DOHH2 (cell line): Measurements from ENCODE around the gene MAGI1.

Experiments used
- H3F3A ChIP-seq: fragments of 200-600 bp; sonication (generic), shearing (Covaris generic); 2 replicates; pipeline ENCODE4 v1.6.0; 2016; ENCODE audit warnings: antibody characterized with exemption, mild to moderate bottlenecking; ENCODE audit not compliant: control insufficient read depth, insufficient read depth
- H3K27ac ChIP-seq: fragments of 200-600 bp; sonication (generic); 2 replicates; pipeline ENCODE4 v1.5.1; 2014; ENCODE audit warnings: low read depth, mild to moderate bottlenecking, low read length, moderate library complexity
- H3K27me3 ChIP-seq: fragments of 200-600 bp; sonication (generic); 2 replicates; pipeline ENCODE4 v1.6.1; 2014; ENCODE audit warnings: mild to moderate bottlenecking, low read length, mixed read lengths; ENCODE audit not compliant: control insufficient read depth
- H3K36me3 ChIP-seq: fragments of 200-600 bp; sonication (generic); 2 replicates; pipeline ENCODE4 v1.6.1; 2014; ENCODE audit warnings: mild to moderate bottlenecking, low read length, moderate library complexity, mixed read lengths; ENCODE audit not compliant: control insufficient read depth
- H3K4me1 ChIP-seq: fragments of 200-600 bp; sonication (generic); 2 replicates; pipeline ENCODE4 v1.6.1; 2014; ENCODE audit warnings: mild to moderate bottlenecking, low read length, mixed read lengths; ENCODE audit not compliant: control insufficient read depth
- H3K4me2 ChIP-seq: fragments of 200-600 bp; sonication (generic); 2 replicates; pipeline ENCODE4 v1.6.0; 2014; ENCODE audit warnings: mild to moderate bottlenecking, low read length, moderate library complexity
- H3K4me3 ChIP-seq: fragments of 200-600 bp; sonication (generic); 2 replicates; pipeline ENCODE4 v1.5.1; 2014; ENCODE audit warnings: mild to moderate bottlenecking, low read length, mixed read lengths
- H3K79me2 ChIP-seq: fragments of 200-600 bp; sonication (generic); 2 replicates; pipeline ENCODE4 v1.6.1; 2014; ENCODE audit warnings: mild to moderate bottlenecking, low read length, mixed read lengths; ENCODE audit not compliant: control insufficient read depth
- H3K9me2 ChIP-seq: fragments of 200-600 bp; sonication (generic); replicated peaks from 2 replicates; pipeline ENCODE4 v1.6.1; 2014; ENCODE audit warnings: mild to moderate bottlenecking, low read length, mixed read lengths; ENCODE audit not compliant: control insufficient read depth
- H3K9me3 ChIP-seq: fragments of 200-600 bp; sonication (generic); 2 replicates; pipeline ENCODE4 v1.6.1; 2014; ENCODE audit warnings: antibody characterized with exemption, low read length, mixed read lengths; ENCODE audit not compliant: control insufficient read depth, insufficient read depth
- H4K20me1 ChIP-seq: fragments of 200-600 bp; sonication (generic); 2 replicates; pipeline ENCODE4 v1.6.0; 2014; ENCODE audit warnings: low read depth, mild to moderate bottlenecking, antibody characterized with exemption, low read length, moderate library complexity; ENCODE audit not compliant: control insufficient read depth, insufficient read depth
- CTCF ChIP-seq: fragments of 200-600 bp; sonication (generic); IDR thresholded peaks from one replicate; pipeline ENCODE4 v1.5.1; 2014; ENCODE audit warnings: antibody characterized with exemption, mild to moderate bottlenecking, low read depth, low read length; ENCODE audit not compliant: poor library complexity, severe bottlenecking
- EZH2phosphoT487 ChIP-seq: fragments of 200-600 bp; sonication (generic); IDR thresholded peaks from 2 replicates; pipeline ENCODE4 v1.6.1; 2017; ENCODE audit warnings: borderline replicate concordance, mild to moderate bottlenecking, antibody characterized with exemption, low read length, moderate library complexity, mixed read lengths

MAGI1 gene

GRCh38 chr3:65466300-65466988 is 572.3 kb downstream of the MAGI1 start:
- Histone ChIP-seq H3K4me2 (no peak overlapping the region), H3K79me2 (no peaks in the 10 kb centered on the region), H3K27ac (no peak overlapping the region), H3K36me3 (no peaks in the 10 kb centered on the region), H3K9me2 (no peaks in the 10 kb centered on the region; the same call in 1 of the 2 replicates), H3F3A (no peaks in the 10 kb centered on the region), H3K4me1 (no peaks in the 10 kb centered on the region), H4K20me1 (no peaks in the 10 kb centered on the region), H3K9me3 (no peaks in the 10 kb centered on the region), H3K27me3 (no peaks in the 10 kb centered on the region), H3K4me3 (no peak overlapping the region)
- no peak for TF ChIP-seq CTCF
- no peak for TF ChIP-seq EZH2phosphoT487

GRCh38 chr3:65449841-65450428 is 588.8 kb downstream of the MAGI1 start:
- Histone ChIP-seq H3K4me1 (no peaks in the 10 kb centered on the region), H3K4me3 (no peak overlapping the region), H3K79me2 (no peaks in the 10 kb centered on the region), H4K20me1 (no peaks in the 10 kb centered on the region), H3K9me3 (no peaks in the 10 kb centered on the region), H3K9me2 (no peaks in the 10 kb centered on the region), H3K27me3 (no peaks in the 10 kb centered on the region), H3F3A (no peaks in the 10 kb centered on the region), H3K4me2 (no peak overlapping the region), H3K36me3 (no peaks in the 10 kb centered on the region), H3K27ac (no peak overlapping the region)
- no peak for TF ChIP-seq CTCF
- TF ChIP-seq EZH2phosphoT487: no peak

- H3K4me3 ChIP-seq: no peak overlapping the region
- no peak overlapping the region for H3K4me2 ChIP-seq
These were observed 590.6 kb downstream of the MAGI1 start for GRCh38 chr3:65448120-65448519.

More at GRCh38 chr3:65448120-65448519, 590.6 kb downstream of the MAGI1 start:
- H3K27ac ChIP-seq: no peak overlapping the region
- TF ChIP-seq CTCF (no peak), EZH2phosphoT487 (no peak)
- no peaks in the 10 kb centered on the region for H3K79me2 ChIP-seq
- no peaks in the 10 kb centered on the region for H4K20me1 ChIP-seq
- H3K36me3 ChIP-seq: no peaks in the 10 kb centered on the region
- H3K9me3 ChIP-seq: no peaks in the 10 kb centered on the region
- no peaks in the 10 kb centered on the region for H3K4me1 ChIP-seq
- H3K27me3 ChIP-seq: no peaks in the 10 kb centered on the region
- H3F3A ChIP-seq: no peaks in the 10 kb centered on the region
- no peaks in the 10 kb centered on the region for H3K9me2 ChIP-seq
